HG03159 (cell line): ENCODE measurements around the gene RAB24.
A peak's percentile ranks its signal among the peaks of the same experiment; 100 is the strongest.
"Not testable (repeated sequence)": the region's sequence is repeated elsewhere in the genome, so short reads cannot be mapped to it uniquely, and the experiment has no call there.

Experiments used
- ATAC-seq: cut with Tn5 transposase; IDR thresholded peaks from one replicate; pipeline ENCODE4 v1.9.1; 2021; ENCODE audit warnings: mild to moderate bottlenecking, moderate library complexity; ENCODE audit not compliant: unreplicated experiment

RAB24 gene

GRCh38 chr5:177311723-177312648 lies 8.5 kb upstream of the RAB24 start, which contains the start of gene MXD3:
TSS of gene MXD3 (minus strand) at chr5:177311898. CDS start at chr5:177311830, 68 bp downstream.
- peak; percentile 73 for ATAC-seq

DNA sequence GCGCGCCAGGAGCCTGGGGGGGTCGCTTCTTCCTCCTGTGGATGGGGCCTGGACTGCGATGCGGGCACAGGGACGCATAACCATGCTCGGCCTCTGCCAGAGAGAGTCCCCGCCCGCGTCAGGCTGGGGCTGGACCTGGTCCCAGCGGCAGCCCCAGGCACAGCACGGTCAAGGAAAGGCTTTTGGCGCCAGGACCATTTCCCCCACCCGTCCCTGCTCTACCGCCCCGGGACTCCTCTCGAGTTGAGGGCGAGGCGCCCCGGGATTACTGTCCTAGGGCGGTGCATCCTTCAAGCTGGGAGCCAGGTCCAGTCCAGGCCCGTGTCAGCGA lies 7.8 kb upstream of the RAB24 start:
- peak; percentile 0 for ATAC-seq

DNA sequence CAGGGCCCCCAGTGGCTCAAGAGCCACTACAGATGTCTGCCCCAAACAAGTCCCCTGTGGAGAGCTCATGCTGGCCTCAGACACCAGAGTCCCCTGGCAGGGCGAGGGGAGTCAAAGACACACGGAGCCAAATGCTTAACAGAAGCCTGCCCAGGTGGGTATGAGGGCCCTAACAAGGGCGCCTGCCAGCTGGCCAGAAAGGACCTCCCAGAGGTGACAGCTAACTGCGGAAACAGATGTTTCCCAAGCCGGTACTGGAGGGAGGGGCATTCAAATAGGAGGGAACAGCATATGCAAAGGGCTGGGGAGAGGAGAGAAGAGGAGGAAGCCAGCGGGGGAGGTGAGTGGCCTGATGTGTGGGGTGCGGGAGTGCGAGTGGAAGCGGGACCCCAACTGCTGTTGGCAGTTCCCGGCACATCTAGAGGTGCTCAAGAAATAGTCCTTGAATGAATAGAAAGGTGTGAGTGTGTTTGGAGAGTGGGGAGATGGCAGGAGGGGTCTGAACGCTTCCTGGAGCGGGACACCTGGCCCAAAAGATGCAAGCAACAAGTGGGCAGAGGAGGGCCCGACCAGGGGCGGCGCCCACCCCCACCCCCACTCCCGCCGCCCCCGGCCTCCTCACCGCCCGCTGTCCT lies 7.4 kb upstream of the RAB24 start:
- no peak for ATAC-seq

- ATAC-seq: no peak
Measured at GRCh38 chr5:177310332-177310731, 6.8 kb upstream of the RAB24 start.

DNA sequence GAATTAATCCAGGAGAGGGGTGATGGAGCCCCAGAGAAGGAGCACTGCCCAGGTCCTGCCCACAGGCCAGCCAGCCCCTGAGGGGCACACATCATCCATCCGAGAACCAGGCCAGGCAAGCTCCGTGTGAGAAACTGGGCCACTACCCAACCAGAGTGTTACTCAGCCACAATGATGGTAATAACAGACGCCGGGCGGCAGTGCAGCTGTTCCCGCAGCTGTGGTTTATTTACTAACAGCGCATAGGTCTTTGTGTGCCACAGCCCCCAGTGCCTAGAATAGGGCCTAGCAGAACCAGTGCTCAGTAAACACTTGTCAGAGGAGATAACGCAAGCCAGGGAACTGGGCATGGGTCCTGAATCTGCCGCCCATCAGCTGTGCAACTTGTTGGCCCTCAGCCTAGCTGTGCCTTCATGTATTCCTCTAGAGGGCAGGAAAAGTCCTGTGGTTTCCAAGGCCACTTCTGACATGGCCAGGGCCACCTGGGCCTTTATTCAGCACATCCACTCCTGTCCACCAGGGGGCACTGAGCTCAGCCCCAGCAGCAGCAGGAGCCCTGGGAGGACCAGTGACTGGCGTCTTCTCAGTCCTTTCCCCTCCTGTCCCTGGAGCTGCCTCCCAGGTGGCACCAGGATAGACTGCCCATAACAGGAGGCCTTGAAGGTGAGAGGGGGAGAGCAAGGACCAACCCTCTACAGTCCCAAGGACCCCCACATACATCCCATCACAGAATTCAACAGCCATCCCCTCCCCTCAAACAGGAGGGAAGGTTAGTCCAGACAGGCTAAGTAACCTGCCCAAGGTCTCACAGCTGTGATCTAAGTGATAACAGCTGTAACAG lies 6.1 kb upstream of the RAB24 start:
- no peak for ATAC-seq

GRCh38 chr5:177308740-177309139 lies 5.2 kb upstream of the RAB24 start:
- ATAC-seq: no peak

DNA sequence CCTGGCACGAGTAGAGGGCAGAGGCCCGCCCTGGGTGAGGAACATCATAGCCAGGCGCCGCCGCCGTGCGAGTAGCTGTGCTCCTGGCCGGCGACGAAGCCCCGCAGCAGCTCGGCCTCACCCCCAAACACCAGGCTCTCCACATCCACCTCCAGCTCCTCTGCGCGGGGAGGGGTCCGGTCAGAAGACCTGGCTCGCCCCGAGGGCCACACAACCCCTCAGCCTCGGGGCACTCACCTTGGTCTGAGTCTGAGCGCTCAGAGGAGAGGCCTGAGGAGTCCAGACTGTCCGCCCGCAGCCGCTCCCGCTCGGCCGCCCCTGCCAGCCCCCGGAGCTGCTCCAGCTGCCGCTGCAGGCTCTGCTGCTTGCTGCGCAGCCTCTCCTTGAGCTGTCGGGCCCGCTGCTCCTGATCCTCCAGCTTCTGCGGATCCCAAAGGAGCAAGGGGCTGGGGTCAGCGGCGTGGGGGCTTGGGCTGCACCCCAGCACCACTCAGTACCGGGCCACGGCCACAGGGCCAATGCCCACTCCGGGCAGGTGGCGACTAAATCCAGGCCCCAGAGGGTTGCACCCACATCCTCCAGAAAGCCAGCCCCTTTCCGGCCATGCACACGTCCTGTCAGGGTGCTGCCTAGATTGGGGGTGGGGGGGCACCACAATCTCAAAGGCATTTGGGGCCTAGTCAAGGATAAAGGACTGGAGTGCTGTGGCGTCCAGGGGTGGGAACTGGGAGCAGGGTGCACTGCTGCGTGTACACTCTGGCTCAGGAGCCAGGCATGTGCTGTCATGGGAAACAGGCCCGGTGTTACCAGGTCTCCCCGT lies 4.2 kb upstream of the RAB24 start:
- ATAC-seq: no peak

DNA sequence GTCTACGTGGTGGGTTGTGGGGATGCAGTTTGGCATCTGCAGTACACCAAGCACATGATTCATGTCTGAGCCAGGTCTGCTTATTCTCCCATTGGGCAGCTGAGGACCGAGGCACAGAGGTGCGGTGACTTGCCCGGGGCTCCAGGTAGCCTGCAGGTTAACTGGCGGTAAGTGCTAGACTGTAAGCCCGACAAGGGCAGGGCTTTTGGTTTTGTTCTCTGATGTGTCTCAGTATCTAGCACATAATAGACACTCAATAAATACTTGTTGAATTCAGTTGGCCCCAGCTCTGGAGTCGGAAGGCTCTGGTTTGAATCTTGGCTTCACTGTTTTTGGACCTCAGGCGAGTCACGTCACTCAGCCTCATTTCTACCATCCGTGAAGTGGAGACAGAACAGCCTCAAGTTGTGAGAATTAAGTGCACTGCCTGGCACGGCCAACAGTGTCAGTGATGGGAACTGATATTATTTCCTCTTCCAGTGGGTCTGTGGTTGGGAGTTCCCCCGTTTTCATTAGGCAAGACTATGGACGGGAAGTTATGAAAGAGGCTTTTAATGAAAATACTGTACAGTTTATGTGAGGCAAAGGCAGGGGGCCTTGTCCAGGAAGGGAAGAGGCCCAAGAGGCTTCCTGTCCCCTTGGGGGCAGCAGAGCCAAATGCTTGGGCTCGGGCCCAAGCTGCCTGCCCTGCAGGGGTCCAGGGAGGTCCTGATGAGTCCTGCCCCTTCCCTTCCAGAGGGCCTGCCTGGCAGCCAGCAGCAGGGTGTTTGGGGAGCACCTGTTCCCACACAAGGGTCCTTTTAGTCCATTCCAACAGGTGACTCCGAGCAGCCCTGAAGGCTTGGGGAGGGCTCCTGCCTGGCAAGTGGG lies 3.4 kb upstream of the RAB24 start:
- ATAC-seq: no peak

DNA sequence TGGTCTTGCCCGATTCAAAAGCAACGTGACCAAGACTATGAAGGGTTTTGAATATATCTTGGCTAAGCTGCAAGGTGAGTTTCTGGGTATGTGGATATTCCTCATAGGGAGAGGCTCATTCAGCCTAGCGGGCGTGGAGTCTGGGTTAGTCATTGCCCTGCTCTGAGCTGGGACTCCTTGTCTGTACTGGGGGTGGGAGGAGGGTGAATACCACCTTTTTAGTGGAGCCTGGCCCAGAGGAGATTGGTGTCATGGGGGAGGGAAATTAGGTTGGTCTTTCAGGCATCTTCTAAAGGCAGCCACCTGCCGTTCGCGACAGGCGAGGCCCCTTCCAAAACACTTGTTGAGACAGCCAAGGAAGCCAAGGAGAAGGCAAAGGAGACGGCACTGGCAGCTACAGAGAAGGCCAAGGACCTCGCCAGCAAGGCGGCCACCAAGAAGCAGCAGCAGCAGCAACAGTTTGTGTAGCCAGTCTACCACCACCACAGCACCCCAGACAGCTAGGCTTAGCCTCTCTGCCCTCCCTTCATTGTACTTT lies 2.7 kb upstream of the RAB24 start:
- ATAC-seq: not testable (repeated sequence)

DNA sequence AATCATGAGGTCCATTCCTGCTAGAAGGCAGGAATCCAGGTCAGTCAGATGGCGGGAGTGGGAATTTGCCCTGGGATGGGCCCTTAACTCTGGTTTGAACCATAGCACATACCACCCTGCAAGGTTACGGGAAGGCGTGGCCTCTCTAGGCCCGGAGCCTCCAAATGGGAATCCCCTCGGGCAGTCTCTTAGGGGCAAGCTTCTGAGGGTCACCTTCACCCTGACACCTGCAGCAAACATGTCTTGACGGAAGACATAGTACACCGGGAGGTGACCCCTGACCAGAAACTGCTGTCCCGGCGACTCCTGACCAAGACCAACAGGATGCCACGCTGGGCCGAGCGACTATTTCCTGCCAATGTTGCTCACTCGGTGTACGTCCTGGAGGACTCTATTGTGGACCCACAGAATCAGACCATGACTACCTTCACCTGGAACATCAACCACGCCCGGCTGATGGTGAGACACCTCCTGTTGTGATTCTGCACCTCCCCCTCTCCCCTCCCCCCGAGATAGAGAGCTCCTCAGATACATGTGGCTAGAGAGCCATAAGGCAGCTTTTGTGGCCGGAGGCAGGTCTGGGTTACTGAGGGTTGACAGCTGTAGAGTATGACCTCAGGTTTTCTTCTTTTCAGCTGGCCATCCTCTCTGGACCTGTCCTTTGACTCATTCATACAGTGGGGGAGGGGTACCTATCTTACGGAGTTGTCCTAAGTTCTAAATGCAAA lies 1.0 kb upstream of the RAB24 start:
- no peak for ATAC-seq

DNA sequence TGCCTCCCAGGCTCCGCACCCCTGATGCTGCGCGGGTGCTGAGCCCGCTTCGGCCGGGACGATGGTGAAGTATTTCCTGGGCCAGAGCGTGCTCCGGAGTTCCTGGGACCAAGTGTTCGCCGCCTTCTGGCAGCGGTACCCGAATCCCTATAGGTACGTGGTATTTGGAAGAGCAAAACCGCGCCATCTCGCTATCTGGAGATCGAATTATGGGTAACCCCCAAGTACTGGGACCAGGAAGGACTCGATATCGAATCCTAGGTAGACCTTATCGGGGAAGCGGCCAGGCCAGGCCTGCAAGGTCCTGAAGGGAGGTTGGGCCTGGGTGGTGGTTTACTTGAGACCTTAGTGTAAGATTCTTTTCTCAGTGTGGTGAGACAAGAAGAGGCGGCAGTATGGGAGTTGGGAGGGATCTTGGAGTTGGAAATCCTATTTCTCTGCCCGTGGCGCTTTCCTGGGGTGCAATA lies 439 bp upstream of the RAB24 start:
- no peak for ATAC-seq

GRCh38 chr5:177302354-177303110 lies 987 bp downstream of the RAB24 start:
- no peak for ATAC-seq

GRCh38 chr5:177301503-177302165 lies 1.9 kb downstream of the RAB24 start:
- no peak for ATAC-seq

DNA sequence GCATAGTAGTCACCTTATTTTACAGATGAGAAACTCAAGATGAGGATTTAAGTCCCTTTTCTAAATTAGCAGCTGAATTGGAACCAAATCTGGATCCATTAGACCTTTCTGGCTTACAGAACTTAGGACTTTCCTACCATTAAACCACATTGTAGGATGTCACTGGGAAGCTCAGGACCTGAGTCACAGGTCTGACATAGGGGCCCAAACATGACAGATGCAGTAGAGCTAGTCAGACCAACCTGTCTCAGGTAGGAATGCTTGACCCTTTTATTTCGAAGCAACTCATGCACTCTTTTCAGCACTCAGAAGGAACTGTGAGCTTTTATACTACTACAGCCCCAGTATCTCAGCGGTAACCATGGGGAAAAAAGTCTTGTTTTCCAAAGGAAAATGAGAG lies 2.6 kb downstream of the RAB24 start:
- ATAC-seq: no peak

GRCh38 chr5:177300236-177300880 lies 3.2 kb downstream of the RAB24 start:
- ATAC-seq: peak; percentile 38

GRCh38 chr5:177299697-177300096 lies 3.8 kb downstream of the RAB24 start:
- ATAC-seq: no peak

GRCh38 chr5:177297922-177298321 lies 5.6 kb downstream of the RAB24 start:
- ATAC-seq: no peak
